Left lung (tissue), 10 donors: ENCODE data around the gene SLF1. TPM values are rescaled to one million over a fixed set of nuclear protein-coding genes. Genes with fewer than 3 reads are reported as not detected.

Source experiments
- ATAC-seq: fragments of 200-7000 bp; cut with Tn5 transposase; one replicate; pipeline ENCODE4 v1.9.1; 2020; ENCODE audit warnings: moderate library complexity
- DNase-seq, 4 donors: peaks; one replicate each; pipeline ENCODE4 v3.0.0-alpha.2; 2013 to 2020
- H3K27ac ChIP-seq, 2 donors: fragments of 200-600 bp; sonication (generic) in 1 of 2; one replicate each; pipeline versions ENCODE4 v1.5.0 to v1.8.0; 2020 to 2021
- H3K27me3 ChIP-seq, 2 donors: fragments of 200-600 bp; sonication (generic) in 1 of 2; one replicate each; pipeline versions ENCODE4 v1.5.0 to v1.8.0; 2020 to 2021
- H3K36me3 ChIP-seq, 2 donors: fragments of 200-600 bp; sonication (generic) in 1 of 2; one replicate each; pipeline versions ENCODE4 v1.5.0 to v1.8.0; 2020 to 2021
- H3K4me1 ChIP-seq, 2 donors: fragments of 200-600 bp; one replicate each; pipeline ENCODE4 v1.8.0; 2021
- H3K4me3 ChIP-seq, 2 donors: fragments of 200-600 bp; sonication (generic) in 1 of 2; one replicate each; pipeline versions ENCODE4 v1.5.0 to v1.8.0; 2020 to 2021; ENCODE audit warnings: mild to moderate bottlenecking in 1 of 2
- H3K9me3 ChIP-seq, 2 donors: fragments of 200-600 bp; sonication (generic) in 1 of 2; one replicate each; pipeline versions ENCODE4 v1.5.0 to v1.8.0; 2020 to 2021
- CTCF ChIP-seq, 2 donors: fragments of 200-600 bp; sonication (generic) in 1 of 2; IDR thresholded peaks; one replicate each; pipeline versions ENCODE4 v1.5.0 to v1.8.0; 2021; ENCODE audit warnings: antibody characterized with exemption in 2 of 2
- intact Hi-C, 2 donors: fragments of 100-400 bp; cut with DNase I; formaldehyde crosslinking; loops; one replicate each; pipeline versions ENCODE4 v1.11.2 to v1.14.2; 2022
- polyA plus RNA-seq, 6 donors: library from polyadenylated mRNA; unstranded; fragments of 120-200 nt; gene quantifications; one replicate each; pipeline ENCODE4 v1.2.1, GENCODE V29; 2013; ENCODE audit not compliant: insufficient read length in 6 of 6
- total RNA-seq, 2 donors: library from RNA; stranded (reverse); fragmentation: NEBNext Ultra II Directional; extraction: Animal tissue kit (Norgen Biotek cat#: 25700); gene quantifications; one replicate each; pipeline ENCODE4 v1.2.1, GENCODE V29; 2021
- donor health status: DM: no; HTN: yes; CAD: no.
- donor health status: DM: no; HTN: no; CAD: no.

The SLF1 gene
- total and polyA plus RNA-seq, 8 donors, result 5.7 to 22.0 (median 17.8) TPM

- no peaks in the 10 kb centered on the region for H3K9me3 ChIP-seq
- no peaks in the 10 kb centered on the region for H3K36me3 ChIP-seq
- TF ChIP-seq CTCF (IDR thresholded peaks at IDR 0.05), result no peak
- ATAC-seq, result no peak
- no peak overlapping the region for H3K27ac ChIP-seq
- no peak overlapping the region for H3K4me3 ChIP-seq
- intact Hi-C loops, result no loop called here
- no peaks in the 10 kb centered on the region for H3K4me1 ChIP-seq
- no peak for DNase-seq
- no peaks in the 10 kb centered on the region for H3K27me3 ChIP-seq
Observed at GRCh38 chr5:94740286-94740685, 121.8 kb downstream of the SLF1 start.

GRCh38 chr5:94742852-94743251 lies 124.4 kb downstream of the SLF1 start:
- no peak for DNase-seq
- no peak overlapping the region for H3K4me3 ChIP-seq
- no peak for ATAC-seq
- intact Hi-C loops, result no loop called here
- H3K27ac ChIP-seq, result no peak overlapping the region
- no peaks in the 10 kb centered on the region for H3K36me3 ChIP-seq
- peaks cover 0 to 8% of the 10 kb centered on the region in 2 donors for H3K4me1 ChIP-seq
- no peaks in the 10 kb centered on the region for H3K27me3 ChIP-seq
- no peaks in the 10 kb centered on the region for H3K9me3 ChIP-seq
- no peak for TF ChIP-seq CTCF (IDR thresholded peaks at IDR 0.05)

GRCh38 chr5:94744906-94745305 lies 126.4 kb downstream of the SLF1 start:
- DNase-seq (no peak), ATAC-seq (no peak)

GRCh38 chr5:94745786-94746730 lies 127.6 kb downstream of the SLF1 start:
- no peak overlapping the region for H3K4me3 ChIP-seq
- no peaks in the 10 kb centered on the region for H3K27me3 ChIP-seq
- TF ChIP-seq CTCF (IDR thresholded peaks at IDR 0.05), result no peak
- H3K36me3 ChIP-seq, result no peaks in the 10 kb centered on the region
- no peak overlapping the region for H3K27ac ChIP-seq
- intact Hi-C loops, result no loop called here
- no peak for DNase-seq
- peak; percentile 44 for ATAC-seq
- H3K9me3 ChIP-seq, result no peaks in the 10 kb centered on the region
- H3K4me1 ChIP-seq, result peaks cover 0 to 8% of the 10 kb centered on the region in 2 donors

More at GRCh38 chr5:94744906-94745305, 126.4 kb downstream of the SLF1 start:
- no peaks in the 10 kb centered on the region for H3K36me3 ChIP-seq
- no peaks in the 10 kb centered on the region for H3K27me3 ChIP-seq
- intact Hi-C loops, result no loop called here
- no peak overlapping the region for H3K4me3 ChIP-seq
- no peaks in the 10 kb centered on the region for H3K9me3 ChIP-seq
- H3K4me1 ChIP-seq, result peaks cover 0 to 8% of the 10 kb centered on the region in 2 donors
- H3K27ac ChIP-seq, result no peak overlapping the region
- TF ChIP-seq CTCF (IDR thresholded peaks at IDR 0.05), result no peak

GRCh38 chr5:94746731-94747124 lies 128.3 kb downstream of the SLF1 start:
- intact Hi-C loops, result no loop called here

More at GRCh38 chr5:94746731-94747124, 128.3 kb downstream of the SLF1 start:
- TF ChIP-seq CTCF (IDR thresholded peaks at IDR 0.05), result no peak
- ATAC-seq, result peak; percentile 83
- no peak for DNase-seq
- Histone ChIP-seq H3K4me3 (no peak overlapping the region), H3K9me3 (no peaks in the 10 kb centered on the region), H3K36me3 (no peaks in the 10 kb centered on the region), H3K27ac (no peak overlapping the region), H3K27me3 (no peaks in the 10 kb centered on the region), H3K4me1 (peaks cover 0 to 8% of the 10 kb centered on the region in 2 donors)
